OCI-LY7 (cell line): ENCODE results near the gene ATXN1. TPM values are rescaled to one million over a fixed set of nuclear protein-coding genes. Genes with fewer than 3 reads are reported as not detected.
A peak's percentile ranks its signal among the peaks of the same experiment; 100 is the strongest.

Experiments
- BruUV-seq: library from RNA; stranded (reverse); fragments of 400-500 nt; replicated peaks from 2 replicates; lab custom pipeline; 2021; lab: Mats Ljungman, UMichigan
- CTCF ChIA-PET: fragments of 300-600 bp; sonication (Branson Sonifier 250); formaldehyde crosslinking; loops from one replicate; lab custom pipeline; 2022; ENCODE audit warnings: antibody characterized with exemption; ENCODE audit not compliant: unreplicated experiment; lab: Charles Lee
- POLR2A ChIA-PET: fragments of 300-600 bp; sonication (Branson Sonifier 250); formaldehyde crosslinking; loops from one replicate; lab custom pipeline; 2022; ENCODE audit warnings: antibody characterized with exemption; lab: Charles Lee
- DNase-seq: peaks from one replicate; pipeline ENCODE4 v3.0.0-alpha.2; 2015; ENCODE audit warnings: low spot score
- H2AFZ ChIP-seq: fragments of 200-600 bp; sonication (generic), shearing (Covaris generic); 2 replicates; pipeline ENCODE4 v1.6.1; 2014; ENCODE audit warnings: mild to moderate bottlenecking, antibody characterized with exemption, low read length, moderate library complexity
- H3K27ac ChIP-seq: fragments of 200-600 bp; sonication (generic); 2 replicates; pipeline ENCODE4 v1.5.1; 2014; ENCODE audit warnings: mixed run types, low read depth, mild to moderate bottlenecking, moderate library complexity, low read length, inconsistent platforms; ENCODE audit not compliant: poor library complexity, severe bottlenecking
- H3K36me3 ChIP-seq: fragments of 200-600 bp; sonication (generic); 2 replicates; pipeline ENCODE4 v1.6.1; 2014; ENCODE audit warnings: mild to moderate bottlenecking, antibody characterized with exemption, low read length, moderate library complexity, mixed read lengths; ENCODE audit not compliant: insufficient read depth
- H3K4me1 ChIP-seq: fragments of 200-600 bp; sonication (generic); 2 replicates; pipeline ENCODE4 v1.5.1; 2014; ENCODE audit warnings: mild to moderate bottlenecking, low read length; ENCODE audit not compliant: insufficient read depth, poor library complexity, severe bottlenecking
- H3K4me2 ChIP-seq: fragments of 200-600 bp; sonication (generic); 2 replicates; pipeline ENCODE4 v1.6.1; 2014; ENCODE audit warnings: mild to moderate bottlenecking, low read length
- H3K4me3 ChIP-seq: fragments of 200-600 bp; sonication (generic); 2 replicates; pipeline ENCODE4 v1.5.1; 2014; ENCODE audit warnings: mild to moderate bottlenecking, low read depth, low read length; ENCODE audit not compliant: poor library complexity, severe bottlenecking
- H3K79me2 ChIP-seq: fragments of 200-600 bp; sonication (generic); 2 replicates; pipeline ENCODE4 v1.6.1; 2016; ENCODE audit warnings: low read depth, mild to moderate bottlenecking, low read length, moderate library complexity, mixed read lengths; ENCODE audit not compliant: insufficient read depth
- H3K9me2 ChIP-seq: fragments of 200-600 bp; sonication (generic); 2 replicates; pipeline ENCODE4 v1.6.1; 2016; ENCODE audit warnings: mild to moderate bottlenecking, low read length, mixed read lengths; ENCODE audit not compliant: insufficient read depth
- H3K9me3 ChIP-seq: fragments of 200-600 bp; sonication (generic); 2 replicates; pipeline ENCODE4 v1.6.1; 2014; ENCODE audit warnings: mild to moderate bottlenecking, mixed run types, low read length, mixed read lengths
- H4K20me1 ChIP-seq: fragments of 200-600 bp; sonication (generic); 2 replicates; pipeline ENCODE4 v1.6.1; 2014; ENCODE audit warnings: mild to moderate bottlenecking, antibody characterized with exemption, low read length, moderate library complexity, mixed read lengths; ENCODE audit not compliant: insufficient read depth
- EZH2phosphoT487 ChIP-seq: fragments of 200-600 bp; sonication (generic); IDR thresholded peaks from 2 replicates; pipeline ENCODE4 v1.6.1; 2018; ENCODE audit warnings: low read depth, borderline replicate concordance, mild to moderate bottlenecking, mixed run types, antibody characterized with exemption, low read length, moderate library complexity, mixed read lengths
- intact Hi-C: fragments of 100-400 bp; cut with micrococcal nuclease; formaldehyde crosslinking; loops from one replicate; pipeline ENCODE4 v1.10.0; 2022; ENCODE audit not compliant: unreplicated experiment
- total RNA-seq, 2 experiments: library from RNA; depleted of rRNA in 1 of 2; stranded (reverse); fragments of >200 nt in 1 of 2; shearing (Covaris generic) in 1 of 2; gene quantifications; 2 replicates each; pipeline ENCODE4 v1.2.3, GENCODE V29; 2014 to 2022
- TF ChIP-seq, protein P1 (sequence below): fragments of 200-600 bp; sonication (generic); conservative IDR thresholded peaks from 2 replicates; pipeline ENCODE4 v1.5.1; 2014; ENCODE audit warnings: mild to moderate bottlenecking, antibody characterized with exemption, low read length, moderate library complexity, mixed read lengths

ATXN1 gene
- total RNA-seq, 2 experiments from 2014 or later: not detected

DNA sequence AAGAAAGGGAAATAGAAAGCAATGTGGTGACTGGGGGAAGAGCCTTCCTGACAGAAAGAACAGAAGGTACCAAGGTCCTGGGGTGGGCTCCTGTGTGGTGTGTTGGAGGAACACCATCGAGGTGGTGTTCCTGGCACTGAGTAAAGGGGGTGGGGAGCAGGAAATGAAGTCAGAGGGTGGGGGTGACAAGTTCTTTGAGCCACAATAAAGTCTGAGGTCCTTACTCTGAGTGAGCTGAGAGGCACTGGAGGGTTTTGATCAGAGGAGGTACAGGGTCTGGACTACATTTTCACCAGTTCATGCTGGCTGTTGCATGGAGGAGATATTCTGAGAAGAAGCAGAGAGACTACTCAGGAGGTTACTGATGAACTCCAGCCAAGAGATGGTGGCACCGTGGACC lies 324.7 kb downstream of the ATXN1 start:
- CTCF ChIA-PET: no interaction called here

DNA sequence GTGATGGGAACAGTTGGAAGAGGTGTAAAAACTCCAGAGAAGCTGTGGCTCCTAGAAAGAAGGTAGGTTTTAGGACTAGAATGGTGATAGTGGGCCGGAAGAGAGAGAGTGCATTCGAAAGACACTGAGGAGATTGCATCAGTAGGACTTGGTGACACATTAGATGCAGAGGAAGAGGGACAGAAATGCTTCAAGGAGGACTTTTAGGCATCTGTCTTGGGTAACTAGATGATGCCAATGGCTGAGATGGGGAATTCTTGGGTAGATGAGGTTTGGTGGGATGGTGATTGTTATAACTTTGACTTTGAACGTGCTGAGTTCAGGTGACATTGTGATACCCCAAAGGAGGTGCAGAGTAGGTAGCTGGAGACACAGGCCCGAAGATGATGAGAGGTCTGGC lies 326.4 kb downstream of the ATXN1 start:
- Histone ChIP-seq H3K9me3 (no peaks in the 10 kb centered on the region), H3K4me3 (no peak overlapping the region), H3K79me2 (no peaks in the 10 kb centered on the region), H3K36me3 (no peaks in the 10 kb centered on the region), H3K4me1 (peaks cover 30% of the 10 kb centered on the region), H3K27ac (no peak overlapping the region), H4K20me1 (no peaks in the 10 kb centered on the region), H2AFZ (no peak overlapping the region), H3K9me2 (no peaks in the 10 kb centered on the region), H3K4me2 (no peak overlapping the region)
- ChIA-PET POLR2A (interaction anchor here (4.4 kb wide), 1 partner anchor 14 kb away, joined by 14 read pairs; no protein-coding TSS in a partner anchor), CTCF (no interaction called here)
- DNase-seq: no peak
- TF ChIP-seq EZH2phosphoT487: no peak
- TF ChIP-seq, protein P1, sequence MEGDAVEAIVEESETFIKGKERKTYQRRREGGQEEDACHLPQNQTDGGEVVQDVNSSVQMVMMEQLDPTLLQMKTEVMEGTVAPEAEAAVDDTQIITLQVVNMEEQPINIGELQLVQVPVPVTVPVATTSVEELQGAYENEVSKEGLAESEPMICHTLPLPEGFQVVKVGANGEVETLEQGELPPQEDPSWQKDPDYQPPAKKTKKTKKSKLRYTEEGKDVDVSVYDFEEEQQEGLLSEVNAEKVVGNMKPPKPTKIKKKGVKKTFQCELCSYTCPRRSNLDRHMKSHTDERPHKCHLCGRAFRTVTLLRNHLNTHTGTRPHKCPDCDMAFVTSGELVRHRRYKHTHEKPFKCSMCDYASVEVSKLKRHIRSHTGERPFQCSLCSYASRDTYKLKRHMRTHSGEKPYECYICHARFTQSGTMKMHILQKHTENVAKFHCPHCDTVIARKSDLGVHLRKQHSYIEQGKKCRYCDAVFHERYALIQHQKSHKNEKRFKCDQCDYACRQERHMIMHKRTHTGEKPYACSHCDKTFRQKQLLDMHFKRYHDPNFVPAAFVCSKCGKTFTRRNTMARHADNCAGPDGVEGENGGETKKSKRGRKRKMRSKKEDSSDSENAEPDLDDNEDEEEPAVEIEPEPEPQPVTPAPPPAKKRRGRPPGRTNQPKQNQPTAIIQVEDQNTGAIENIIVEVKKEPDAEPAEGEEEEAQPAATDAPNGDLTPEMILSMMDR: no peak
- no TSS peak for BruUV-seq
- intact Hi-C loops: loop anchor here (5.0 kb wide), 1 partner anchor 37 kb away; no protein-coding TSS in a partner anchor

More for the DNA sequence above, 324.7 kb downstream of the ATXN1 start:
- Histone ChIP-seq H3K79me2 (no peaks in the 10 kb centered on the region), H4K20me1 (no peaks in the 10 kb centered on the region), H3K4me1 (peaks cover 25% of the 10 kb centered on the region), H3K27ac (no peak overlapping the region), H3K9me2 (no peaks in the 10 kb centered on the region), H3K4me3 (no peak overlapping the region), H3K36me3 (no peaks in the 10 kb centered on the region), H3K4me2 (no peak overlapping the region), H2AFZ (no peak overlapping the region), H3K9me3 (no peaks in the 10 kb centered on the region)
- DNase-seq: no peak
- POLR2A ChIA-PET: interaction anchor here (1.2 kb wide), 1 partner anchor 28 kb away, joined by 3 read pairs; no protein-coding TSS in a partner anchor
- intact Hi-C loops: no loop called here
- no TSS peak for BruUV-seq
- TF ChIP-seq, protein P1: no peak

DNA sequence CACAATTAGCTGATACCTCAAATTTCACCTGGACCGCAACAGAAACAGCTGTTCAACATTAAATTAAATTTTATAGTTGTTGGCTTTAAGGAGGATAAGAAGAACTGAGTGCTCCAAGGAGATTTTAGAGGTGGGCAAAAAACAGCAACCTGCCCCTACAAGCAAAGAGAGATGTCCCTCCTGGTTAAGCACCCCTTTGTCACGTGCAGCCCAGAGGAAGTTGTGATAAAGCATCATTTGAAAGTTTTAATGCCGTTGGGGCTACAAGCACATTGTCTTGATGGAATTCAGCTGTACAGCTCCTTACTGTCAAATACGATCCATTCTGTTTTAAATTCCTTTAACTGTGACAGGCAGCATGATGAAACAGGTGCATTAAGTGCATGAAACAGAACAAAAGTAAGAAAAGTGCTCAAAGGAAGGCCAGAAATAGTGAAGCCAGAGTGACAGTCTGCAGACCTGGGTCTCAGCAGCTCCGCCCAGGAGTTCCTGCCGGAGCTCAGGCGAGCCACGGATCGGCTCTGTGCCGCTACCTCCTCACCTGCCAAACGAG lies 327.8 kb downstream of the ATXN1 start:
- no peaks in the 10 kb centered on the region for H4K20me1 ChIP-seq
- peak overlapping the region; percentile 42 for H3K4me2 ChIP-seq
- H3K79me2 ChIP-seq: no peaks in the 10 kb centered on the region
- ChIA-PET POLR2A (interaction anchor here (0.9 to 4.4 kb wide), 5 partner anchors 10 to 56 kb away, joined by 3 to 14 read pairs (median 6); no protein-coding TSS in a partner anchor), CTCF (no interaction called here)
- no TSS peak for BruUV-seq
- TF ChIP-seq EZH2phosphoT487: no peak
- TF ChIP-seq, protein P1: no peak
- peak overlapping the region; percentile 90 for H2AFZ ChIP-seq
- H3K4me1 ChIP-seq: peaks cover 30% of the 10 kb centered on the region
- H3K9me3 ChIP-seq: no peaks in the 10 kb centered on the region
- intact Hi-C loops: loop anchor here (5.0 kb wide), 1 partner anchor 39 kb away; no protein-coding TSS in a partner anchor
- no peak overlapping the region for H3K27ac ChIP-seq
- DNase-seq: peak; percentile 31
- no peaks in the 10 kb centered on the region for H3K36me3 ChIP-seq
- no peak overlapping the region for H3K4me3 ChIP-seq
- H3K9me2 ChIP-seq: no peaks in the 10 kb centered on the region
